Measurements from ENCODE around the gene MRC2.

MRC2 gene

GRCh38 chr17:62641951-62642350 lies 14.5 kb downstream of the MRC2 start:
- DNase-seq, result no peak

GRCh38 chr17:62643496-62643895 lies 16.0 kb downstream of the MRC2 start:
- DNase-seq, result no peak

- DNase-seq, result no peak
These were observed 17.2 kb downstream of the MRC2 start for GRCh38 chr17:62644487-62645173.

- no peak for DNase-seq
These were observed 20.9 kb downstream of the MRC2 start for GRCh38 chr17:62648251-62648955.

GRCh38 chr17:62648956-62649294 lies 21.5 kb downstream of the MRC2 start:
- no peak for DNase-seq

- DNase-seq, result no peak
These were observed 22.1 kb downstream of the MRC2 start for GRCh38 chr17:62649570-62649969.

- no peak for DNase-seq
These were observed 23.1 kb downstream of the MRC2 start for GRCh38 chr17:62650587-62650986.

GRCh38 chr17:62652251-62653001 lies 25.0 kb downstream of the MRC2 start:
- peak; percentile 76 for DNase-seq

- peak; percentile 69 for DNase-seq
These were observed 25.7 kb downstream of the MRC2 start for GRCh38 chr17:62653002-62653825.

GRCh38 chr17:62653826-62654761 lies 26.6 kb downstream of the MRC2 start:
- no peak for DNase-seq

- DNase-seq, result no peak
These were observed 28.2 kb downstream of the MRC2 start for GRCh38 chr17:62655656-62656055.

- no peak for DNase-seq
These were observed 29.0 kb downstream of the MRC2 start for GRCh38 chr17:62656446-62656845.

- no peak for DNase-seq
These were observed 29.7 kb downstream of the MRC2 start for GRCh38 chr17:62657145-62657665.

GRCh38 chr17:62657690-62658089 lies 30.2 kb downstream of the MRC2 start:
- DNase-seq, result no peak

GRCh38 chr17:62658136-62658920 lies 30.9 kb downstream of the MRC2 start:
- DNase-seq, result no peak

GRCh38 chr17:62660629-62661118 lies 33.2 kb downstream of the MRC2 start:
- DNase-seq, result no peak

- no peak for DNase-seq
These were observed 33.9 kb downstream of the MRC2 start for GRCh38 chr17:62661337-62661736.

- DNase-seq, result no peak
These were observed 35.4 kb downstream of the MRC2 start for GRCh38 chr17:62662855-62663254.

- DNase-seq, result no peak
These were observed 35.8 kb downstream of the MRC2 start for GRCh38 chr17:62663304-62663703.

GRCh38 chr17:62664336-62665120 lies 37.1 kb downstream of the MRC2 start:
- no peak for DNase-seq
